Dendritic cell treated with granulocyte-macrophage colony-stimulating factor and Interleukin-4, amounts not matched to agents 40 ng/mL and 50 ng/mL, for 4 days (primary cell): ENCODE data around the gene FAM227B.

Experiments used
- H3K27ac Mint-ChIP-seq: one replicate; pipeline ENCODE4 v1.8.0; 2022; ENCODE audit warnings: mild to moderate bottlenecking, mixed read lengths
- H3K27me3 Mint-ChIP-seq: one replicate; pipeline ENCODE4 v1.8.0; 2022; ENCODE audit warnings: mild to moderate bottlenecking, mixed read lengths
- H3K36me3 Mint-ChIP-seq: one replicate; pipeline ENCODE4 v1.8.0; 2022; ENCODE audit warnings: low read depth, mixed read lengths
- H3K4me1 Mint-ChIP-seq: one replicate; pipeline ENCODE4 v1.8.0; 2022; ENCODE audit warnings: low read depth, mixed read lengths
- H3K4me3 Mint-ChIP-seq: one replicate; pipeline ENCODE4 v1.8.0; 2022; ENCODE audit warnings: mild to moderate bottlenecking, moderate library complexity, mixed read lengths
- H3K9me3 Mint-ChIP-seq: one replicate; pipeline ENCODE4 v1.8.0; 2022; ENCODE audit warnings: mixed read lengths
- intact Hi-C: fragments of 100-400 bp; cut with micrococcal nuclease; formaldehyde crosslinking; loops from one replicate; pipeline ENCODE4 v1.15.0; 2022

The FAM227B gene

GRCh38 chr15:49467746-49468480, 152.7 kb downstream of the FAM227B start:
- Mint-ChIP-seq H3K4me3 (no peak overlapping the region), H3K9me3 (no peaks in the 10 kb centered on the region), H3K27ac (no peak overlapping the region), H3K4me1 (peaks cover 16% of the 10 kb centered on the region), H3K27me3 (no peaks in the 10 kb centered on the region), H3K36me3 (no peaks in the 10 kb centered on the region)
- intact Hi-C loops: loop anchor here (10.0 kb wide), 2 partner anchors 397 to 527 kb away; no protein-coding TSS in a partner anchor

- intact Hi-C loops: loop anchor here (10.0 kb wide), 2 partner anchors 399 to 529 kb away; no protein-coding TSS in a partner anchor
- H3K4me3 Mint-ChIP-seq: no peak overlapping the region
- no peak overlapping the region for H3K27ac Mint-ChIP-seq
- no peaks in the 10 kb centered on the region for H3K27me3 Mint-ChIP-seq
- H3K4me1 Mint-ChIP-seq: peaks cover 29% of the 10 kb centered on the region
- H3K36me3 Mint-ChIP-seq: no peaks in the 10 kb centered on the region
- no peaks in the 10 kb centered on the region for H3K9me3 Mint-ChIP-seq
These were observed 154.5 kb downstream of the FAM227B start for GRCh38 chr15:49466119-49466518.

GRCh38 chr15:49464522-49464921, 156.1 kb downstream of the FAM227B start:
- Mint-ChIP-seq H3K9me3 (no peaks in the 10 kb centered on the region), H3K4me1 (peaks cover 33% of the 10 kb centered on the region), H3K4me3 (no peak overlapping the region), H3K36me3 (no peaks in the 10 kb centered on the region), H3K27ac (no peak overlapping the region), H3K27me3 (no peaks in the 10 kb centered on the region)
- intact Hi-C loops: loop anchor here (10.0 kb wide), 2 partner anchors 400 to 530 kb away; no protein-coding TSS in a partner anchor

- intact Hi-C loops: loop anchor here (10.0 kb wide), 2 partner anchors 402 to 532 kb away; no protein-coding TSS in a partner anchor
- Mint-ChIP-seq H3K36me3 (no peaks in the 10 kb centered on the region), H3K27me3 (no peaks in the 10 kb centered on the region), H3K27ac (peak overlapping the region; percentile 51), H3K4me3 (no peak overlapping the region), H3K4me1 (peaks cover 33% of the 10 kb centered on the region), H3K9me3 (no peaks in the 10 kb centered on the region)
These were observed 158.3 kb downstream of the FAM227B start for GRCh38 chr15:49462232-49462844.

- no peaks in the 10 kb centered on the region for H3K9me3 Mint-ChIP-seq
- H3K4me3 Mint-ChIP-seq: no peak overlapping the region
- no peaks in the 10 kb centered on the region for H3K27me3 Mint-ChIP-seq
- H3K27ac Mint-ChIP-seq: no peak overlapping the region
- H3K36me3 Mint-ChIP-seq: no peaks in the 10 kb centered on the region
- intact Hi-C loops: loop anchor here (10.0 kb wide), 2 partner anchors 404 to 534 kb away; no protein-coding TSS in a partner anchor
- H3K4me1 Mint-ChIP-seq: peaks cover 22% of the 10 kb centered on the region
These were observed 160.1 kb downstream of the FAM227B start for GRCh38 chr15:49460411-49460941.

- peaks cover 19% of the 10 kb centered on the region for H3K4me1 Mint-ChIP-seq
- H3K4me3 Mint-ChIP-seq: no peak overlapping the region
- H3K9me3 Mint-ChIP-seq: no peaks in the 10 kb centered on the region
- intact Hi-C loops: no loop called here
- H3K27ac Mint-ChIP-seq: no peak overlapping the region
- no peaks in the 10 kb centered on the region for H3K27me3 Mint-ChIP-seq
- H3K36me3 Mint-ChIP-seq: no peaks in the 10 kb centered on the region
These were observed 162.5 kb downstream of the FAM227B start for GRCh38 chr15:49458145-49458544.

- Mint-ChIP-seq H3K4me3 (no peak overlapping the region), H3K4me1 (peaks cover 5% of the 10 kb centered on the region), H3K27ac (no peak overlapping the region), H3K27me3 (no peaks in the 10 kb centered on the region), H3K9me3 (no peaks in the 10 kb centered on the region), H3K36me3 (no peaks in the 10 kb centered on the region)
- intact Hi-C loops: no loop called here
These were observed 164.5 kb downstream of the FAM227B start for GRCh38 chr15:49456166-49456565.

- Mint-ChIP-seq H3K4me1 (no peaks in the 10 kb centered on the region), H3K27me3 (no peaks in the 10 kb centered on the region), H3K9me3 (no peaks in the 10 kb centered on the region), H3K27ac (no peak overlapping the region), H3K4me3 (no peak overlapping the region), H3K36me3 (no peaks in the 10 kb centered on the region)
- intact Hi-C loops: no loop called here
These were observed 168.0 kb downstream of the FAM227B start for GRCh38 chr15:49452595-49452994.

GRCh38 chr15:49441816-49442215, 178.8 kb downstream of the FAM227B start:
- H3K27me3 Mint-ChIP-seq: no peaks in the 10 kb centered on the region
- peaks cover 17% of the 10 kb centered on the region for H3K4me1 Mint-ChIP-seq
- H3K36me3 Mint-ChIP-seq: no peaks in the 10 kb centered on the region
- H3K27ac Mint-ChIP-seq: no peak overlapping the region
- no peaks in the 10 kb centered on the region for H3K9me3 Mint-ChIP-seq
- intact Hi-C loops: no loop called here
- no peak overlapping the region for H3K4me3 Mint-ChIP-seq

GRCh38 chr15:49441356-49441755, 179.3 kb downstream of the FAM227B start:
- intact Hi-C loops: no loop called here
- no peaks in the 10 kb centered on the region for H3K9me3 Mint-ChIP-seq
- H3K27me3 Mint-ChIP-seq: no peaks in the 10 kb centered on the region
- H3K4me1 Mint-ChIP-seq: peaks cover 17% of the 10 kb centered on the region
- H3K4me3 Mint-ChIP-seq: no peak overlapping the region
- no peak overlapping the region for H3K27ac Mint-ChIP-seq
- no peaks in the 10 kb centered on the region for H3K36me3 Mint-ChIP-seq

- H3K27ac Mint-ChIP-seq: no peak overlapping the region
- H3K4me1 Mint-ChIP-seq: peaks cover 17% of the 10 kb centered on the region
- intact Hi-C loops: no loop called here
- no peaks in the 10 kb centered on the region for H3K27me3 Mint-ChIP-seq
- H3K36me3 Mint-ChIP-seq: no peaks in the 10 kb centered on the region
- no peaks in the 10 kb centered on the region for H3K9me3 Mint-ChIP-seq
- H3K4me3 Mint-ChIP-seq: no peak overlapping the region
These were observed 180.8 kb downstream of the FAM227B start for GRCh38 chr15:49439678-49440395.

- Mint-ChIP-seq H3K27me3 (no peaks in the 10 kb centered on the region), H3K4me1 (peaks cover 17% of the 10 kb centered on the region), H3K4me3 (no peak overlapping the region), H3K36me3 (no peaks in the 10 kb centered on the region), H3K9me3 (no peaks in the 10 kb centered on the region), H3K27ac (peak overlapping the region; percentile 54)
- intact Hi-C loops: no loop called here
These were observed 181.5 kb downstream of the FAM227B start for GRCh38 chr15:49438962-49439631.

- Mint-ChIP-seq H3K36me3 (no peaks in the 10 kb centered on the region), H3K27me3 (no peaks in the 10 kb centered on the region), H3K27ac (no peak overlapping the region), H3K4me1 (peaks cover 17% of the 10 kb centered on the region), H3K4me3 (no peak overlapping the region), H3K9me3 (no peaks in the 10 kb centered on the region)
- intact Hi-C loops: no loop called here
These were observed 183.9 kb downstream of the FAM227B start for GRCh38 chr15:49436751-49437150.
